Measurements from ENCODE around the gene TLK2. TPM values are rescaled to one million over a fixed set of nuclear protein-coding genes. Genes with fewer than 3 reads are reported as not detected.

The TLK2 gene
- polyA plus RNA-seq, 1 of the 3 experiments (the other 2 are of a cell fraction), result 51.9 TPM

- H3K9ac ChIP-seq, result no peak overlapping the region
- peaks cover 66 to 91% of the 10 kb centered on the region in 2 experiments for H3K36me3 ChIP-seq (replicated peaks in 1 of 2; ENCODE audit: control insufficient read depth in 1 of 2, insufficient read depth in 2 of 2, low read length in 1 of 2)
- 0 out of 2 replicates have a peak, but pooled peaks cover 3% of the 10 kb centered on the region for H3K9me3 ChIP-seq
- no peak overlapping the region for H3K4me3 ChIP-seq (ENCODE audit: low read depth in 2 of 2, low read length in 1 of 2)
- peaks cover 30% of the 10 kb centered on the region for H3K79me2 ChIP-seq (ENCODE audit: insufficient read depth)
- ChIA-PET CTCF (no interaction called here), POLR2A (no interaction called here)
- peaks cover 4% of the 10 kb centered on the region for H3F3A ChIP-seq (replicated peaks; ENCODE audit: insufficient read depth)
- no peak for DNase-seq
- H3K27me3 ChIP-seq (ENCODE audit: insufficient read depth), result no peaks in the 10 kb centered on the region
- no peaks in the 10 kb centered on the region for H3K9me2 ChIP-seq
- no peak overlapping the region for H2AFZ ChIP-seq (ENCODE audit: low read depth)
- H3K27ac ChIP-seq (ENCODE audit: low read depth in 2 of 2, low read length in 1 of 2), result no peak overlapping the region
- H3K4me1 ChIP-seq (ENCODE audit: control insufficient read depth in 1 of 2, insufficient read depth in 2 of 2, low read depth in 1 of 2, low read length in 1 of 2), result no peaks in the 10 kb centered on the region
- 92% methylated on average over 6 of the region's 6 CpGs for WGBS (ENCODE audit: low lambda C conversion rate)
- no peak overlapping the region for H3K4me2 ChIP-seq
- H4K20me1 ChIP-seq (ENCODE audit: insufficient read depth), result no peaks in the 10 kb centered on the region
- TF ChIP-seq GABPA (IDR thresholded peaks at IDR 0.05; ENCODE audit: low read depth), result no peak
- no peak for TF ChIP-seq RAD21 (IDR thresholded peaks at IDR 0.05; ENCODE audit: low read length)
- TF ChIP-seq IRF3 (IDR thresholded peaks at IDR 0.05; ENCODE audit: low read depth, low read length), result no peak
- TF ChIP-seq FOSL2 (IDR thresholded peaks at IDR 0.05; ENCODE audit: borderline replicate concordance, low read depth), result no peak
Measured at GRCh38 chr17:62599964-62600657, 121.5 kb downstream of the TLK2 start.

GRCh38 chr17:62600805-62601204, 122.2 kb downstream of the TLK2 start:
- H3F3A ChIP-seq (replicated peaks; ENCODE audit: insufficient read depth), result peaks cover under 1% of the 10 kb centered on the region
- H3K79me2 ChIP-seq (ENCODE audit: insufficient read depth), result peaks cover 31% of the 10 kb centered on the region
- no peak overlapping the region for H2AFZ ChIP-seq (ENCODE audit: low read depth)
- H3K4me1 ChIP-seq (ENCODE audit: control insufficient read depth in 1 of 2, insufficient read depth in 2 of 2, low read depth in 1 of 2, low read length in 1 of 2), result no peaks in the 10 kb centered on the region
- no peak for DNase-seq
- H3K4me3 ChIP-seq (ENCODE audit: low read depth in 2 of 2, low read length in 1 of 2), result no peak overlapping the region
- H3K36me3 ChIP-seq (replicated peaks in 1 of 2; ENCODE audit: control insufficient read depth in 1 of 2, insufficient read depth in 2 of 2, low read length in 1 of 2), result peaks cover 66 to 85% of the 10 kb centered on the region in 2 experiments
- no peak overlapping the region for H3K9ac ChIP-seq
- 0 out of 2 replicates have a peak, but pooled peaks cover under 1% of the 10 kb centered on the region for H3K9me3 ChIP-seq
- POLR2A ChIA-PET, result no interaction called here
- CTCF ChIA-PET, result no interaction called here
- TF ChIP-seq YY1 (IDR thresholded peaks at IDR 0.05; ENCODE audit: low read depth) (no peak), GABPA (IDR thresholded peaks at IDR 0.05; ENCODE audit: low read depth) (no peak), USF2 (IDR thresholded peaks at IDR 0.05; ENCODE audit: borderline replicate concordance, low read depth, low read length) (no peak), FOXM1 (IDR thresholded peaks at IDR 0.05; ENCODE audit: low read depth) (no peak), FOXJ3 (CRISPR knock-in tag; IDR thresholded peaks at IDR 0.05) (no peak), PBX3 (IDR thresholded peaks at IDR 0.05) (no peak), MXI1 (IDR thresholded peaks at IDR 0.05; ENCODE audit: low read depth, low read length) (no peak), EP300 (IDR thresholded peaks at IDR 0.05; ENCODE audit: borderline replicate concordance in 1 of 2, low read depth in 1 of 2, low read length in 1 of 2) (no peak), USF1 (IDR thresholded peaks at IDR 0.05; ENCODE audit: borderline replicate concordance, low read depth) (no peak), NFIC (IDR thresholded peaks at IDR 0.05; ENCODE audit: borderline replicate concordance) (no peak), REST (IDR thresholded peaks at IDR 0.05; ENCODE audit: low read depth, low read length) (no peak)
- H3K4me2 ChIP-seq, result no peak overlapping the region
- H3K27me3 ChIP-seq (ENCODE audit: insufficient read depth), result no peaks in the 10 kb centered on the region
- H3K9me2 ChIP-seq, result no peaks in the 10 kb centered on the region
- 95% methylated on average over 1 of the region's 1 CpG for WGBS (ENCODE audit: low lambda C conversion rate)
- H4K20me1 ChIP-seq (ENCODE audit: insufficient read depth), result no peaks in the 10 kb centered on the region
- H3K27ac ChIP-seq (ENCODE audit: low read depth in 2 of 2, low read length in 1 of 2), result no peak overlapping the region

All from SK-N-SH (cell line).